ENCODE results near the gene TIMP4. TPM values are rescaled to one million over a fixed set of nuclear protein-coding genes. Genes with fewer than 3 reads are reported as not detected.
A peak's percentile ranks its signal among the peaks of the same experiment; 100 is the strongest.

The TIMP4 gene
- total RNA-seq, 3 donors from 2014 or later, result 27.4 to 170 (median 46.9) TPM

DNA sequence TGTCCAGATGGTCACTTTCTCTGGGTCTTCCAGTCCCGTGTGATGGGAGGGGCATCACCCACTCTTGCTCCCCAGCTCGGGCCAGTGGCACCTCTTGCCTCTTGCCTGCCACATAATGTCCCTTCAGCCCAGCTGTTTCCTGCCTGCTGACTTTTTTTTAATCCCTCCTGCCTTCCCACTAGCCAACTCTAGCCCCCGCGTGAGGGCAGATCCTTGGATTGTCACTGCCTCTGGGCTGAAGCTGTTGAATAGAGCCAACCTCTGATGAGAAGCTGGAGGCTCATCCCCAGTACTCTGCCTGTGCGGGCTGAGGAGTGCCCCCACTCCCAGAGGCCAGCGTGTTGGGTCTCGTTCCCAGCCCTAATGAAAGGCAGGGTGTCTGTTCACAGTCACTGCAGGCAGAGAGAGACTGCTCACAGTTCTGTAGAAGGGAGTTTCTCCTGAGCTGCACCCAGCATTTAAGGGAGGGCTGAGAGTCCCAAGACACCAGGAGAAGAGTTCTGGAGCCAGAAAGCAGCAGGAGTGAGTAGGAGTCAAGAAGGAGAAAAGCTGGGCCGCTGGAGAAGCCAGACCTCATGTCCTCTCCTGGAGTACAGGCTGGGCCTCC, 30.1 kb upstream of the TIMP4 start:
- intact Hi-C loops (cut with DNase I; ENCODE audit: low total_unique reads), result no loop called here
- peak overlapping the region; percentile 64 to 80 for H3K27ac ChIP-seq
- H3K36me3 ChIP-seq, result no peaks in the 10 kb centered on the region

DNA sequence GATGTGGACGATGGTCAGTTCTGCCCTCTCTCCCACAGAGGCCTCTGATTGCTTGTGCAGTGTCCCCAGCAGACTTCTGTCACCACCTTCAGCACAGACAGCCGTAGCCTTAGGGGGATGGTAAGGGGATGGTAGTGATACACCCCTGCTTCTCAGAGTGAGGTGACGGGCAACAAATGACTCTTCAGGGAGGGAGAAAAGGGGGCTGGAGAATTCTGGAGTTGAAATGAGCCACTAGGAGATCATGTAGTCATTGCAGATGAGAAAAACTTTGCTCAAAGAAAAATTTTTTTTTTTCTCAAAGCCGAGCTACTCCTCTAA, 29.6 kb upstream of the TIMP4 start:
- DNase-seq (ENCODE audit: low spot score in 2 of 2), result no peak
- intact Hi-C loops (cut with DNase I; ENCODE audit: low total_unique reads), result no loop called here
- TF ChIP-seq POLR2AphosphoS5 (IDR thresholded peaks at IDR 0.05), result no peak
- TF ChIP-seq, protein P1, sequence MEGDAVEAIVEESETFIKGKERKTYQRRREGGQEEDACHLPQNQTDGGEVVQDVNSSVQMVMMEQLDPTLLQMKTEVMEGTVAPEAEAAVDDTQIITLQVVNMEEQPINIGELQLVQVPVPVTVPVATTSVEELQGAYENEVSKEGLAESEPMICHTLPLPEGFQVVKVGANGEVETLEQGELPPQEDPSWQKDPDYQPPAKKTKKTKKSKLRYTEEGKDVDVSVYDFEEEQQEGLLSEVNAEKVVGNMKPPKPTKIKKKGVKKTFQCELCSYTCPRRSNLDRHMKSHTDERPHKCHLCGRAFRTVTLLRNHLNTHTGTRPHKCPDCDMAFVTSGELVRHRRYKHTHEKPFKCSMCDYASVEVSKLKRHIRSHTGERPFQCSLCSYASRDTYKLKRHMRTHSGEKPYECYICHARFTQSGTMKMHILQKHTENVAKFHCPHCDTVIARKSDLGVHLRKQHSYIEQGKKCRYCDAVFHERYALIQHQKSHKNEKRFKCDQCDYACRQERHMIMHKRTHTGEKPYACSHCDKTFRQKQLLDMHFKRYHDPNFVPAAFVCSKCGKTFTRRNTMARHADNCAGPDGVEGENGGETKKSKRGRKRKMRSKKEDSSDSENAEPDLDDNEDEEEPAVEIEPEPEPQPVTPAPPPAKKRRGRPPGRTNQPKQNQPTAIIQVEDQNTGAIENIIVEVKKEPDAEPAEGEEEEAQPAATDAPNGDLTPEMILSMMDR (IDR thresholded peaks at IDR 0.05), result no peak
- no peak for TF ChIP-seq POLR2A (IDR thresholded peaks at IDR 0.05)
- Histone ChIP-seq H3K4me3 (no peak overlapping the region), H3K36me3 (no peaks in the 10 kb centered on the region), H3K27ac (peak overlapping the region; percentile 64 to 80), H3K9me3 (no peaks in the 10 kb centered on the region), H3K27me3 (no peaks in the 10 kb centered on the region), H3K4me1 (peaks cover 0 to 4% of the 10 kb centered on the region in 2 donors)

More for the DNA sequence above, 30.1 kb upstream of the TIMP4 start:
- TF ChIP-seq POLR2AphosphoS5 (IDR thresholded peaks at IDR 0.05) (no peak), POLR2A (IDR thresholded peaks at IDR 0.05) (no peak)
- TF ChIP-seq, protein P1 (IDR thresholded peaks at IDR 0.05), result no peak
- no peaks in the 10 kb centered on the region for H3K9me3 ChIP-seq
- H3K4me3 ChIP-seq, result no peak overlapping the region
- H3K4me1 ChIP-seq, result peaks cover 0 to 4% of the 10 kb centered on the region in 2 donors
- H3K27me3 ChIP-seq, result no peaks in the 10 kb centered on the region
- no peak for DNase-seq (ENCODE audit: low spot score in 2 of 2)

DNA sequence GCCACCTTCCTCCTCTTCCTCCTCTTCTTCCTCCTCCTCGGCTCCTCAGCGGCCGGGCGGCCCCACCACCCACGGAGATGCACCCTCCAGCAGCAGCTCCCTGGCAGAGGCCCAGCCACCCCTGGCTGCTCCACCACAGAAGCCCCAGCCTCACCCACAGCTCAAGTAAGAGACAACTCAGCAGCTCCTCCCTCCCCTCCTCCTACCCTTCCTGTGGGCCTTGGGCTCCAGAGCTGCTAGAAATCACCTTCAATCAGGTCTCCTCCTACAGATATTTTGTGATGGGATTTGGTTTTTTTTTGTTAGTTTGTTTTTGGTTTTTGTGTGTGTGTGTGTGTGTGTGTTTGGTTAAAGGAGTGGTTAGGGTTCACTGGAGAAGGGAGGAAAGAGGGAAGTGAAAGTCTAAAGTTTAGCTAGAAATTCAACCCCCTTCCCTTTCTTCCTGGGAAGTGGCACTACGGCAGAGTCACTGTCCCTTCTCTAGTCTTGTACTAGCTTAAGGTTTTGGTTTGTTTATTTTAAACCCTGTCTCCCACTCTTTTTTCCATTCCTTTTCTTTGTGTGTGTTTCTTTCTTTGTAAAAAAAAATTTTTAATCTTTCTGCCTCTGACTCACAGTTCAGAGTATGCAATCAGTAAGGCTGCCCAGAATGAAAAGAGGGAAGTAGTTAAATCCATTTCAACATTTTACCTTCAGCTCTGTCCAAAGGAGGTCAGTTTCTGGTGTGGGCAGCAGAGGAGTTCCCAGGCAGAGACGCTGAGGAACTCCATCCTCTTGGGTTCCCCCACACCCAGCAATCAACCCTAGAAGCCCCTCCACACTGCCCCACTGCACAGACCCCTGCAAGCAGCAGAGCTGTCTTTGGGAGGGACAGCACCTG, 29.0 kb upstream of the TIMP4 start:
- no peaks in the 10 kb centered on the region for H3K9me3 ChIP-seq
- H3K36me3 ChIP-seq, result no peaks in the 10 kb centered on the region
- DNase-seq (ENCODE audit: low spot score in 2 of 2), result no peak
- no peak overlapping the region for H3K4me3 ChIP-seq
- H3K27me3 ChIP-seq, result no peaks in the 10 kb centered on the region
- no peak for TF ChIP-seq POLR2A (IDR thresholded peaks at IDR 0.05)
- intact Hi-C loops (cut with DNase I; ENCODE audit: low total_unique reads), result no loop called here
- H3K27ac ChIP-seq, result peak overlapping the region; percentile 64 to 80
- peaks cover 0 to 4% of the 10 kb centered on the region in 2 donors for H3K4me1 ChIP-seq

DNA sequence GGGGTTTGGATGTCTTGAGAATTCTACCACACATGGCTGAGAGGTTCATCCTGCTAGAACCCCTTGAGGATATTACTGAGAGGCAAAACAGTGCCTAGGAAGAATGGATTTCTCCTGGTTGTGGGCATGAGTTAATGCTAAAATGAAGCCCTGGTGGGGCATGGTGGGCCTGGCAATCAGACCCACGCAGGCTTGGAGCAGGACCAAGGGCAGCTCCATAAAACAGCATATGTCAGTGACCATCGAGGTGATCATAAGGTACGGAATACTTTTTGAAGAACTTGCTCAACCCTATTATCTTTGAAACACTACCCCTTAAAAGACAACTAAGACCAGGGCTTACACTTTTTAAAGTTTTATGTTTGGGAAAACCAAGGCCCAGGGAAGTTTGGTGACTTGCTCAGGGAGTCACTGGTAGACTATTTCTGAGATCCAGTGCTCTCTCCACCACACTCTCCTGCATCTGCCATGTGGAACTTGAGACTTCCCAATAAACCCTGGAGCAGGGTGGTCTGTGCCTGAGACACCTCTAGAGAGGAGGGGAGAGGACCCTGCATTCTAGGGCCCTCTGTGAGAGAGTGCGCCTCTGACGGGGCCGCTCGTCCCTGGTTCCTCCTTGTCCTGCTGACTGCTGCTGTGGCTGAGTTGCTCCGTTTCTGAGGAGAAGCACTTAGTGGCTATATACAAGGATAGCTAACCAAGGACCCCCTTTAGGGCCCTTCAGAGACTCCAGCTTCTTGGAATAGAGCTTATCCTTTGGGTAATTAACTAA, 28.0 kb upstream of the TIMP4 start:
- no peaks in the 10 kb centered on the region for H3K27me3 ChIP-seq
- no peaks in the 10 kb centered on the region for H3K9me3 ChIP-seq
- H3K36me3 ChIP-seq, result no peaks in the 10 kb centered on the region
- peak overlapping the region in 1 of 2 donors; percentile 79 for H3K27ac ChIP-seq
- intact Hi-C loops (cut with DNase I; ENCODE audit: low total_unique reads), result no loop called here
- peaks cover 0 to 4% of the 10 kb centered on the region in 2 donors for H3K4me1 ChIP-seq
- TF ChIP-seq POLR2AphosphoS5 (IDR thresholded peaks at IDR 0.05) (no peak), POLR2A (IDR thresholded peaks at IDR 0.05) (no peak)
- TF ChIP-seq, protein P1 (IDR thresholded peaks at IDR 0.05), result no peak
- no peak overlapping the region for H3K4me3 ChIP-seq
- DNase-seq (ENCODE audit: low spot score in 2 of 2), result no peak

DNA sequence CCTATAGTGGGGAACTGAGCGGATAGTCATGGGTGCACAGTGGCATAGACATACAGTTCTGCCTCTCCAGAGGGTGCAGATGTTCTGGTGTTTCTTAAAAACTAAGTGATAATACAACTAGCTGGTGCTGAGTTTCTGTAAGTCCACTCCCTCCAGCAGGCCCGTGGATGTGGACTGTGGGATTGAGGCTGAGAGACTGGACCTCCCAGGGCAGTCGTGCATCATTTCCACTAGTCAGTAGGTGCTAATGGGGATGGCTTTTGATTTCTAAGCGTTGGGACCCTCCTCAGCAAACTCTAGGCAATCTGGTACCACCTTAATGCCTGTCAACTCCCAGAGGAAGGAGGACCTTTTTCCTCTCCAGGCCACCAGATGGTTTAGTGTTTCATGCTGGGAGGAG, 27.3 kb upstream of the TIMP4 start:
- Histone ChIP-seq H3K9me3 (no peaks in the 10 kb centered on the region), H3K27me3 (no peaks in the 10 kb centered on the region), H3K36me3 (no peaks in the 10 kb centered on the region), H3K27ac (no peak overlapping the region), H3K4me1 (peaks cover 0 to 4% of the 10 kb centered on the region in 2 donors), H3K4me3 (no peak overlapping the region)
- no peak for DNase-seq (ENCODE audit: low spot score in 2 of 2)
- TF ChIP-seq, protein P1 (IDR thresholded peaks at IDR 0.05), result no peak
- intact Hi-C loops (cut with DNase I; ENCODE audit: low total_unique reads), result no loop called here
